Activated CD8-positive, alpha-beta T cell treated with anti-CD3 and anti-CD28 coated beads, Interleukin-2, amount 10 ng/mL, durations not matched to agents 7 days and 5 days (primary cell): ENCODE data around the gene IL34. TPM values are rescaled to one million over a fixed set of nuclear protein-coding genes. Genes with fewer than 3 reads are reported as not detected.
A peak's percentile ranks its signal among the peaks of the same experiment; 100 is the strongest.
"Not testable (repeated sequence)": the region's sequence is repeated elsewhere in the genome, so short reads cannot be mapped to it uniquely, and the experiment has no call there.

Source experiments
- ATAC-seq: fragments of 150-1000 bp; cut with Tn5 transposase; one replicate; pipeline ENCODE4 v1.10.0; 2021; ENCODE audit warnings: moderate library complexity
- CTCF ChIA-PET: fragments of 350-600 bp; sonication (Branson Sonifier 250); formaldehyde crosslinking; loops from one replicate; lab custom pipeline; 2021; ENCODE audit warnings: antibody characterized with exemption; lab: Charles Lee
- POLR2A ChIA-PET: fragments of 350-600 bp; sonication (Branson Sonifier 250); formaldehyde crosslinking; loops from one replicate; lab custom pipeline; 2021; ENCODE audit warnings: antibody characterized with exemption; lab: Charles Lee
- DNase-seq: peaks from one replicate; pipeline ENCODE4 v3.0.0-alpha.2; 2020
- H3K27ac Mint-ChIP-seq: one replicate; pipeline ENCODE4 v1.8.0; 2021; ENCODE audit warnings: mild to moderate bottlenecking, mixed read lengths
- H3K27me3 Mint-ChIP-seq: one replicate; pipeline ENCODE4 v1.8.0; 2021; ENCODE audit warnings: low read depth, mixed read lengths
- H3K36me3 Mint-ChIP-seq: one replicate; pipeline ENCODE4 v1.8.0; 2021; ENCODE audit warnings: low read depth, mixed read lengths
- H3K4me1 Mint-ChIP-seq: one replicate; pipeline ENCODE4 v1.8.0; 2021; ENCODE audit warnings: low read depth, mixed read lengths
- H3K4me3 Mint-ChIP-seq: one replicate; pipeline ENCODE4 v1.8.0; 2021; ENCODE audit warnings: mild to moderate bottlenecking, mixed read lengths
- H3K9me3 Mint-ChIP-seq: one replicate; pipeline ENCODE4 v1.8.0; 2022; ENCODE audit warnings: mixed read lengths; ENCODE audit not compliant: insufficient read depth
- total RNA-seq, 2 experiments: library from RNA; stranded (reverse); gene quantifications; one replicate each; pipeline ENCODE4 v1.2.3, GENCODE V29; 2021

IL34 gene
- total RNA-seq, 2 experiments from 2014 or later: 0.13 to 0.42 TPM

- H3K9me3 Mint-ChIP-seq, H3K27me3 Mint-ChIP-seq, POLR2A ChIA-PET, DNase-seq, H3K4me3 Mint-ChIP-seq, CTCF ChIA-PET, ATAC-seq, H3K27ac Mint-ChIP-seq, H3K4me1 Mint-ChIP-seq: not testable (repeated sequence)
- H3K36me3 Mint-ChIP-seq: peaks cover 13% of the 10 kb centered on the region
Measured at GRCh38 chr16:70670938-70671337, 24.6 kb downstream of the IL34 start.

DNA sequence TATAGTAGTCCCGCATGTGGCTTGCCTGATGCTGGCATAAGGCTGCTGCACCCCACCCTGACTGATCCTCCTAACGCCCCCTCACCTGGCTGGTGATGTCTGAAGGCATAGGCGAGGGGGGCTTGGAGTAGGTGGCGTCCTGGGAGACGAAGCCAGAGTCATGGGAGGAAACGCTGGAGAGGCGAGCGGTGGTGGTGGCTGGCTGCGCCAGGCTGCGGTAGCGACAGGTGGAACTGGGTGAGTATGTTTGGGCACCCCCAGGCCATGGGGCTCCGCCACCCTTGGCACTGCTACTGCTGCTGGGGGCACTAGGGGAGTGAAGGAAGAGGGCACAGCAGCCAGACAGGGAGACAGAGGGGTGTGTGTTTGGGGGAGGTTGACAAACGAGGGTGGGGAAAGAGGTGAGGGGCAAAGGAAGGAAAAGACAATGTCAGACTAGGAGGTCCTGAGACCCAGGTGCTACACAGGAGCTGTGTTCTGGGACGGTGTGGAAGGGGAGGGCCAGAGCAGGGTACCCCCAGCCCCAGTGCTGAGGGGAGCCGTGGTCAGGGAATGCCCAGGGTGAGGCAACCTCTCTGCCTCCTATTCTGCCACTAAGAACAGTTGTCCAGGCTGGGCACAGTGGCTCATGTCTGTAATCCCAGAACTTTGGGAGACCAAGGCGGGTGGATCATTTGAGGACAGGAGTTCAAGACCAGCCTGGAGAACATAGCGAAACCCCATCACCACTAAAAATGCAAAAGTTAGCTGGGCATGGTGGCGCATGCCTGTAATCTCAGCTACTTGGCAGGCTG lies 28.1 kb downstream of the IL34 start:
- Mint-ChIP-seq H3K27ac (no peak overlapping the region), H3K9me3 (no peaks in the 10 kb centered on the region), H3K27me3 (no peaks in the 10 kb centered on the region), H3K36me3 (peaks cover 4% of the 10 kb centered on the region), H3K4me3 (no peak overlapping the region), H3K4me1 (peaks cover 7% of the 10 kb centered on the region)
- POLR2A ChIA-PET: no interaction called here
- ATAC-seq (no peak), DNase-seq (no peak)
- CTCF ChIA-PET: no interaction called here

- Mint-ChIP-seq H3K4me1 (peaks cover 16% of the 10 kb centered on the region), H3K27me3 (no peaks in the 10 kb centered on the region), H3K36me3 (no peaks in the 10 kb centered on the region), H3K9me3 (no peaks in the 10 kb centered on the region), H3K4me3 (no peak overlapping the region), H3K27ac (no peak overlapping the region)
- ATAC-seq (no peak), DNase-seq (no peak)
- ChIA-PET POLR2A (interaction anchor here (0.6 kb wide), 1 partner anchor 22 kb away, joined by 3 read pairs; no protein-coding TSS in a partner anchor), CTCF (interaction anchor here (1.5 kb wide), 1 partner anchor 96 kb away, joined by 5 read pairs; no protein-coding TSS in a partner anchor)
Measured at GRCh38 chr16:70675851-70676513, 29.6 kb downstream of the IL34 start.

- Mint-ChIP-seq H3K4me3 (no peak overlapping the region), H3K27me3 (no peaks in the 10 kb centered on the region), H3K36me3 (no peaks in the 10 kb centered on the region), H3K9me3 (no peaks in the 10 kb centered on the region), H3K27ac (no peak overlapping the region), H3K4me1 (peaks cover 19% of the 10 kb centered on the region)
- no peak for ATAC-seq
- CTCF ChIA-PET: interaction anchor here (1.1 to 4.2 kb wide), 3 partner anchors 61 to 95 kb away, joined by 3 to 23 read pairs (median 5); no protein-coding TSS in a partner anchor
- DNase-seq: no peak
- POLR2A ChIA-PET: no interaction called here
Measured at GRCh38 chr16:70676675-70677498, 30.5 kb downstream of the IL34 start.

DNA sequence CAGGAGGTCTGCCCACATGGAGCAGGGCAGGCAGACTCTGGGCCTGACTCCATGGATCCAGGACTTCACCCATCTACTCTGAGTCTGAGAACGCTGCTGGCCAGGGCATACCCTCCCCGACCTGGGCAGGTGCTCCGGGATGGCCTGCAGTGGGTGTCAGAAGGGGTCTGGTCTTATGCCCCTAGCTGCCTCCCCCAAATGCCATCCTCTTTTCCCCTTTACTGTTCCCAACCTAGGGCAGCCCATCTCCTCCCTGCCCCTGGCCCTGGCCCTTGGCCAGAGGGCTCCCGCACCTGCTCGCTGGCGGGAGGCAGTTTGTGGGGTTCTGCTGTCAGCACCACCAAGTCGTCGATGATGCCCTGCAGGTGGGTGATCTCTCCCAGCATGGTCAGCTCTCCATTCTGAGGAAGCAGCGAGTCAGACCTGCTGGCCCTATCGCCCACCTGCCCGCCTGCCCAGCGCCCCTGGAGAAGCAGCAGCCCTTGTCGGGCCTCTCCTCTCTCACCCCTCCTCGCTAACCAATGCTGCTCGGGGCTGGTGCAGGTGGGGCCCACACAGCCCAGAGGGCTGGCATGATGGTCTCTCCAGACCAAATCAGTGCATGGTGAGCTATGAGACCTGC lies 31.3 kb downstream of the IL34 start:
- ATAC-seq (no peak), DNase-seq (no peak)
- POLR2A ChIA-PET: no interaction called here
- CTCF ChIA-PET: interaction anchor here (1.1 to 4.2 kb wide), 3 partner anchors 60 to 94 kb away, joined by 3 to 31 read pairs (median 23); no protein-coding TSS in a partner anchor
- H3K27ac Mint-ChIP-seq: no peak overlapping the region
- no peaks in the 10 kb centered on the region for H3K27me3 Mint-ChIP-seq
- H3K4me1 Mint-ChIP-seq: peaks cover 19% of the 10 kb centered on the region
- no peaks in the 10 kb centered on the region for H3K9me3 Mint-ChIP-seq
- H3K36me3 Mint-ChIP-seq: no peaks in the 10 kb centered on the region
- no peak overlapping the region for H3K4me3 Mint-ChIP-seq

DNA sequence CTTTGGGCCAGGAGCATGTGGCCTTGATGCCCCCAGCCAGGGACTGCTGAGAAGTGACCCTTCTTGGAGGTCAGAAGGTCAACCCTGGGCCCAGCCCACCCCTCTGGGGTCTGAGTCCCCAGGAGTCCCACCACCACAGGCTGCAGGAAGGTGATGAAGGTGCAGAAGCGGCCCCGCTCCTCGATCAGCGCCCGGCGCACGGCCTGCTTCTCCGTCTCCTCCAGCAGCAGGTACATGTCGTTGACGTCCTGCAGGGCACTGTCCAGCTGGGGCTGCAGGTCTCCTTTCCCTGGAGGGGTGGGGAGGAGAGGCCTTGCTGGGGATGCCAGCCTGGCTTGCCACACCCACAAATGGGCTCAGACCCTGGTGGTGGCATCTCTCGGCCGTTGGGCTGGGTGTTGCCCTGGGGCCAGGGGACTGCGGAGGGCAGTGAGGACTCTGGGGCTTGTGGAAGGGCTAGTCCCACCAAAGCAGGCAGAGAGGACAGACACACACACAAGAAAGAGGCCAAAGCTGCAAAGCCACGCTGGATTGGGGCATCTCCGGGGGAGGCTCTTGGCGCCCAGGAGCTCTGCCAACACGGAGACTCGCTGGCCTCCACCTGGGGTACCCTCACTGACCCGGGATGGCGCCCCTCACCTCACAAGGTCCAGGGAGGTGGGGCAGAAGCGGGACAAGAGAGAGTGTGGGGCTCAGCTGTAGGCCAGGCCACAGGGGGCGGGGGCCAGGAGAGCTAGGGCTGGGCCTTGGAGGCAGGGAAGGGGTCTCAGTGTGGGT lies 31.9 kb downstream of the IL34 start:
- no peaks in the 10 kb centered on the region for H3K27me3 Mint-ChIP-seq
- no peaks in the 10 kb centered on the region for H3K9me3 Mint-ChIP-seq
- H3K4me3 Mint-ChIP-seq: no peak overlapping the region
- peak overlapping the region; percentile 72 for H3K27ac Mint-ChIP-seq
- DNase-seq: no peak
- CTCF ChIA-PET: interaction anchor here (1.0 to 4.2 kb wide), 3 partner anchors 10 to 93 kb away, joined by 3 to 31 read pairs (median 23); no protein-coding TSS in a partner anchor
- POLR2A ChIA-PET: interaction anchor here (0.9 to 1.2 kb wide), 3 partner anchors 16 to 60 kb away, joined by 3 read pairs; no protein-coding TSS in a partner anchor
- H3K4me1 Mint-ChIP-seq: peaks cover 19% of the 10 kb centered on the region
- no peaks in the 10 kb centered on the region for H3K36me3 Mint-ChIP-seq
- ATAC-seq: no peak

DNA sequence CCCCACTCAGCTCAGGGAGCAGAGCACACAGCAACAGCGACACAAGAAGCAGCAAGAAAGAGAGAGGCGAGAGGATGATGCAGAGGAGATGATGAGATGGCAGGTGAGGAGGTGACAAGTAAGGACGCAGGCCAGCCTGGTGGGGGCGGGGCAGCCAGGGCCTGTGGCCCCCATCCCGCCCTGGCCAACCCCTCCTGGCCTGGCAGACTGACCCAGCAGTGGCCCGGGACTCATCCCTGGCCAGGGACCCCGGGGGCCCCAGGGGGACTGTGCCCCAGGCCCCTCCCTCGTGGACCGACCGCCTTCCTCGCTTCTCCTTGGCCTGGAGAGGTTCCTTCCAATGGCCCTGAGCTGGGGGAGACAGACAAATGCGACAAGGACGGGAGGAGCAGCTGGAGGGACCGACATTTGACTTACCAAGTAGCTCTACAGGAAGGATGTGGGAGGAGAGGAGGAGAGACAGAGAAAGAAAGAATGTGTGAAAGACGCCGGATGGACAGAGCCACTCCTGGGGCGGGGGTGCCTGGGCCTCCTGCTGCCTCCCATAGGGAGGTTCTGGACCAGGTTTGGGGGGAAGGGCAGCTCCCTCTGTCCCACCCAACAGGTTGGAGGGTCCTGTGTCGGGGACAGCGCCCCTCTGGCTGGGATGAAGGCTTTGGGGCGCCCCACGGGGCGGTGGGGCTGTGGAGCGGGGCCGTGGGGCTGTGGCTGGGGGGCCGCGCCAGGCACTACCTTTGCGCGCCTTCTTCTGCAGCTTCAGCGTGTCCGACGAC lies 32.7 kb downstream of the IL34 start:
- no peaks in the 10 kb centered on the region for H3K36me3 Mint-ChIP-seq
- H3K4me1 Mint-ChIP-seq: peaks cover 19% of the 10 kb centered on the region
- ATAC-seq (no peak), DNase-seq (no peak)
- POLR2A ChIA-PET: interaction anchor here (0.6 to 1.2 kb wide), 5 partner anchors 9 to 59 kb away, joined by 3 to 4 read pairs (median 3); no protein-coding TSS in a partner anchor
- no peak overlapping the region for H3K4me3 Mint-ChIP-seq
- H3K27ac Mint-ChIP-seq: peak overlapping the region; percentile 81
- no peaks in the 10 kb centered on the region for H3K27me3 Mint-ChIP-seq
- no peaks in the 10 kb centered on the region for H3K9me3 Mint-ChIP-seq
- CTCF ChIA-PET: interaction anchor here (0.9 to 4.2 kb wide), 6 partner anchors 9 to 105 kb away, joined by 3 to 31 read pairs (median 4); no protein-coding TSS in a partner anchor

GRCh38 chr16:70679671-70680494 lies 33.5 kb downstream of the IL34 start:
- Mint-ChIP-seq H3K9me3 (no peaks in the 10 kb centered on the region), H3K4me1 (peaks cover 23% of the 10 kb centered on the region), H3K4me3 (no peak overlapping the region), H3K36me3 (no peaks in the 10 kb centered on the region), H3K27ac (no peak overlapping the region), H3K27me3 (peaks cover 2% of the 10 kb centered on the region)
- DNase-seq (no peak), ATAC-seq (no peak)
- ChIA-PET POLR2A (interaction anchor here (0.6 to 1.2 kb wide), 5 partner anchors 8 to 58 kb away, joined by 3 to 4 read pairs (median 3); no protein-coding TSS in a partner anchor), CTCF (interaction anchor here (0.9 to 4.2 kb wide), 7 partner anchors 8 to 104 kb away, joined by 3 to 31 read pairs (median 4); no protein-coding TSS in a partner anchor)
